MM.1S (cell line): Measurements from ENCODE around the gene TMEM250.
"Not testable (repeated sequence)": the region's sequence is repeated elsewhere in the genome, so short reads cannot be mapped to it uniquely, and the experiment has no call there.

Source experiments
- CTCF ChIP-seq: fragments of 300-600 bp; sonication (generic); IDR thresholded peaks from 2 replicates; pipeline ENCODE4 v1.5.1; 2016; ENCODE audit warnings: antibody characterized with exemption, low read length, mixed read lengths
- EZH2phosphoT487 ChIP-seq: fragments of 300-600 bp; sonication (generic); IDR thresholded peaks from 2 replicates; pipeline ENCODE4 v1.6.1; 2018; ENCODE audit warnings: antibody characterized with exemption, low read length

- not testable (repeated sequence) for TF ChIP-seq CTCF, EZH2phosphoT487
Measured at GRCh38 chr9:136101615-136102074, 17.0 kb downstream of the TMEM250 start.
